Skeletal muscle cell (primary cell): ENCODE measurements around the gene SARNP.
A peak's percentile ranks its signal among the peaks of the same experiment; 100 is the strongest.
"Not testable (repeated sequence)": the region's sequence is repeated elsewhere in the genome, so short reads cannot be mapped to it uniquely, and the experiment has no call there.

ENCODE experiments used
- DNase-seq: peaks from one replicate; pipeline ENCODE4 v3.0.0-alpha.2; 2010; ENCODE audit warnings: low read depth
- H3K4me3 ChIP-seq: 2 replicates; pipeline ENCODE4 v1.5.1; 2011; ENCODE audit warnings: low read depth, mild to moderate bottlenecking, control low read depth, low read length, moderate library complexity

Gene SARNP

GRCh38 chr12:55812088-55812487 is 5.4 kb downstream of the SARNP start:
- no peak for DNase-seq
- H3K4me3 ChIP-seq, result no peak overlapping the region

- DNase-seq, result no peak
- no peak overlapping the region for H3K4me3 ChIP-seq
Observed at GRCh38 chr12:55809274-55809673, 8.2 kb downstream of the SARNP start.

GRCh38 chr12:55806982-55807381 is 10.5 kb downstream of the SARNP start:
- no peak overlapping the region for H3K4me3 ChIP-seq
- no peak for DNase-seq

- DNase-seq, result no peak
- H3K4me3 ChIP-seq, result no peak overlapping the region
Observed at GRCh38 chr12:55797550-55797949, 20.0 kb downstream of the SARNP start.

GRCh38 chr12:55797068-55797467 is 20.5 kb downstream of the SARNP start:
- DNase-seq, result peak; percentile 14
- no peak overlapping the region for H3K4me3 ChIP-seq

GRCh38 chr12:55795950-55796349 is 21.6 kb downstream of the SARNP start:
- no peak for DNase-seq
- H3K4me3 ChIP-seq, result no peak overlapping the region

- H3K4me3 ChIP-seq, result no peak overlapping the region
- no peak for DNase-seq
Observed at GRCh38 chr12:55789893-55790292, 27.6 kb downstream of the SARNP start.

GRCh38 chr12:55789171-55789570 is 28.4 kb downstream of the SARNP start:
- H3K4me3 ChIP-seq, result no peak overlapping the region
- no peak for DNase-seq

GRCh38 chr12:55788546-55788945 is 29.0 kb downstream of the SARNP start:
- no peak for DNase-seq

GRCh38 chr12:55780685-55781084 is 36.8 kb downstream of the SARNP start:
- no peak for DNase-seq

More at GRCh38 chr12:55788546-55788945, 29.0 kb downstream of the SARNP start:
- H3K4me3 ChIP-seq, result no peak overlapping the region

GRCh38 chr12:55777856-55778255 is 39.7 kb downstream of the SARNP start:
- DNase-seq, result no peak
- no peak overlapping the region for H3K4me3 ChIP-seq

More at GRCh38 chr12:55780685-55781084, 36.8 kb downstream of the SARNP start:
- H3K4me3 ChIP-seq, result no peak overlapping the region

GRCh38 chr12:55771736-55772135 is 45.8 kb downstream of the SARNP start:
- peak; percentile 7 for DNase-seq
- H3K4me3 ChIP-seq, result no peak overlapping the region

GRCh38 chr12:55767156-55767555 is 50.4 kb downstream of the SARNP start:
- H3K4me3 ChIP-seq, result no peak overlapping the region

GRCh38 chr12:55765736-55766290 is 51.7 kb downstream of the SARNP start:
- no peak overlapping the region for H3K4me3 ChIP-seq
- no peak for DNase-seq

More at GRCh38 chr12:55767156-55767555, 50.4 kb downstream of the SARNP start:
- no peak for DNase-seq

- no peak overlapping the region for H3K4me3 ChIP-seq
- no peak for DNase-seq
Observed at GRCh38 chr12:55762646-55763045, 54.9 kb downstream of the SARNP start.

- DNase-seq, result no peak
- H3K4me3 ChIP-seq, result no peak overlapping the region
Observed at GRCh38 chr12:55760663-55761062, 56.9 kb downstream of the SARNP start.

- not testable (repeated sequence) for DNase-seq, H3K4me3 ChIP-seq
Observed at GRCh38 chr12:55758575-55758974, 58.9 kb downstream of the SARNP start.

GRCh38 chr12:55757701-55758100 is 59.8 kb downstream of the SARNP start:
- DNase-seq, result no peak
- H3K4me3 ChIP-seq, result no peak overlapping the region

GRCh38 chr12:55755246-55755645 is 62.3 kb downstream of the SARNP start:
- H3K4me3 ChIP-seq, result no peak overlapping the region
- DNase-seq, result no peak

- no peak for DNase-seq
- no peak overlapping the region for H3K4me3 ChIP-seq
Observed at GRCh38 chr12:55748230-55748993, 69.1 kb downstream of the SARNP start.

GRCh38 chr12:55746913-55747231 is 70.7 kb downstream of the SARNP start:
- DNase-seq, result no peak
- no peak overlapping the region for H3K4me3 ChIP-seq
